ENCODE measurements around the gene OR4E1.
A peak's percentile ranks its signal among the peaks of the same experiment; 100 is the strongest.

Gene OR4E1

GRCh38 chr14:21673718-21674117, at the start of gene OR4E1:
Gene OR4E1, minus strand, starts transcription at chr14:21673818. Its CDS starts 2,883 bp downstream, at chr14:21670935.
- DNase-seq (ENCODE audit: low spot score): no peak
- TF ChIP-seq CTCF (IDR thresholded peaks at IDR 0.05; ENCODE audit: extremely low read depth, insufficient read depth, missing control alignments): no peak
- in situ Hi-C loops (cut with MboI; ENCODE audit: low pct_unique_long_range_greater_than_20kb, low sequenced_read_pairs, unreplicated experiment): no loop called here

GRCh38 chr14:21721504-21721903, 47.9 kb upstream of the OR4E1 start:
- in situ Hi-C loops (cut with MboI; ENCODE audit: low pct_unique_long_range_greater_than_20kb, low sequenced_read_pairs, unreplicated experiment): no loop called here
- no peak for TF ChIP-seq CTCF (IDR thresholded peaks at IDR 0.05; ENCODE audit: extremely low read depth, insufficient read depth, missing control alignments)
- DNase-seq (ENCODE audit: low spot score): no peak

GRCh38 chr14:21719841-21720240, 46.2 kb upstream of the OR4E1 start:
- TF ChIP-seq CTCF (IDR thresholded peaks at IDR 0.05; ENCODE audit: extremely low read depth, insufficient read depth, missing control alignments): no peak
- DNase-seq (ENCODE audit: low spot score): no peak
- in situ Hi-C loops (cut with MboI; ENCODE audit: low pct_unique_long_range_greater_than_20kb, low sequenced_read_pairs, unreplicated experiment): no loop called here

- in situ Hi-C loops (cut with MboI; ENCODE audit: low pct_unique_long_range_greater_than_20kb, low sequenced_read_pairs, unreplicated experiment): no loop called here
These were observed 40.8 kb upstream of the OR4E1 start for GRCh38 chr14:21714318-21714929.

GRCh38 chr14:21712036-21712435, 38.4 kb upstream of the OR4E1 start:
- TF ChIP-seq CTCF (IDR thresholded peaks at IDR 0.05; ENCODE audit: extremely low read depth, insufficient read depth, missing control alignments): no peak
- in situ Hi-C loops (cut with MboI; ENCODE audit: low pct_unique_long_range_greater_than_20kb, low sequenced_read_pairs, unreplicated experiment): no loop called here

More at GRCh38 chr14:21714318-21714929, 40.8 kb upstream of the OR4E1 start:
- no peak for TF ChIP-seq CTCF (IDR thresholded peaks at IDR 0.05; ENCODE audit: extremely low read depth, insufficient read depth, missing control alignments)
- no peak for DNase-seq (ENCODE audit: low spot score)

GRCh38 chr14:21711360-21711961, 37.8 kb upstream of the OR4E1 start:
- TF ChIP-seq CTCF (IDR thresholded peaks at IDR 0.05; ENCODE audit: extremely low read depth, insufficient read depth, missing control alignments): peak; percentile 75
- in situ Hi-C loops (cut with MboI; ENCODE audit: low pct_unique_long_range_greater_than_20kb, low sequenced_read_pairs, unreplicated experiment): no loop called here
- peak; percentile 42 for DNase-seq (ENCODE audit: low spot score)

More at GRCh38 chr14:21712036-21712435, 38.4 kb upstream of the OR4E1 start:
- no peak for DNase-seq (ENCODE audit: low spot score)

All from GM13977 (cell line).